Measurements from ENCODE around the gene SIK2. TPM values are rescaled to one million over a fixed set of nuclear protein-coding genes. Genes with fewer than 3 reads are reported as not detected.

The SIK2 gene
- total RNA-seq, 1 donor from 2014 or later = 16.3 TPM

- Mint-ChIP-seq H3K4me1 (no peaks in the 10 kb centered on the region), H3K36me3 (peaks cover 25% of the 10 kb centered on the region), H3K27me3 (ENCODE audit: insufficient read depth, low read depth) (no peaks in the 10 kb centered on the region), H3K27ac (no peak overlapping the region), H3K9me3 (no peaks in the 10 kb centered on the region), H3K4me3 (no peak overlapping the region)
- H3K27ac ChIP-seq = no peak overlapping the region
- no peaks in the 10 kb centered on the region for H3F3A ChIP-seq (ENCODE audit: low read depth)
- H4K20me1 ChIP-seq (ENCODE audit: low read depth) = no peaks in the 10 kb centered on the region
- no peak overlapping the region for H3K9ac ChIP-seq
- no peak overlapping the region for H3K4me3 ChIP-seq
- TF ChIP-seq EZH2 (IDR thresholded peaks at IDR 0.05) (no peak), EZH2phosphoT487 (IDR thresholded peaks at IDR 0.05) (no peak), CTCF (IDR thresholded peaks at IDR 0.05) (no peak)
- H3K27me3 ChIP-seq = no peaks in the 10 kb centered on the region
- DNase-seq (ENCODE audit: low spot score) = no peak
- no peaks in the 10 kb centered on the region for H3K79me2 ChIP-seq (ENCODE audit: low read depth)
- H3K36me3 ChIP-seq = no peaks in the 10 kb centered on the region
- H2AFZ ChIP-seq (replicated peaks) = no peak overlapping the region
- H3K4me1 ChIP-seq = no peaks in the 10 kb centered on the region
- no peaks in the 10 kb centered on the region for H3K9me3 ChIP-seq (ENCODE audit: low read depth)
- no peak overlapping the region for H3K4me2 ChIP-seq
These were observed 101.3 kb downstream of the SIK2 start for GRCh38 chr11:111703576-111703975.

GRCh38 chr11:111707039-111707690, 104.9 kb downstream of the SIK2 start:
- no peak overlapping the region for H2AFZ ChIP-seq (replicated peaks)
- no peak overlapping the region for H3K4me3 Mint-ChIP-seq
- no peak overlapping the region for H3K4me3 ChIP-seq
- H3K36me3 ChIP-seq = no peaks in the 10 kb centered on the region
- peaks cover 32% of the 10 kb centered on the region for H3K36me3 Mint-ChIP-seq
- no peaks in the 10 kb centered on the region for H3K4me1 Mint-ChIP-seq
- no peak overlapping the region for H3K27ac ChIP-seq
- no peaks in the 10 kb centered on the region for H4K20me1 ChIP-seq (ENCODE audit: low read depth)
- no peak overlapping the region for H3K9ac ChIP-seq
- no peaks in the 10 kb centered on the region for H3K9me3 Mint-ChIP-seq
- no peaks in the 10 kb centered on the region for H3K4me1 ChIP-seq
- no peaks in the 10 kb centered on the region for H3K79me2 ChIP-seq (ENCODE audit: low read depth)
- no peaks in the 10 kb centered on the region for H3F3A ChIP-seq (ENCODE audit: low read depth)
- H3K27me3 Mint-ChIP-seq (ENCODE audit: insufficient read depth, low read depth) = no peaks in the 10 kb centered on the region
- no peaks in the 10 kb centered on the region for H3K9me3 ChIP-seq (ENCODE audit: low read depth)
- DNase-seq (ENCODE audit: low spot score) = no peak
- H3K4me2 ChIP-seq = no peak overlapping the region
- H3K27me3 ChIP-seq = no peaks in the 10 kb centered on the region
- TF ChIP-seq EZH2phosphoT487 (IDR thresholded peaks at IDR 0.05) = no peak
- TF ChIP-seq CTCF (IDR thresholded peaks at IDR 0.05) = no peak
- TF ChIP-seq EZH2 (IDR thresholded peaks at IDR 0.05) = no peak
- no peak overlapping the region for H3K27ac Mint-ChIP-seq

- no peak overlapping the region for H3K4me3 ChIP-seq
- H3K79me2 ChIP-seq (ENCODE audit: low read depth) = no peaks in the 10 kb centered on the region
- DNase-seq (ENCODE audit: low spot score) = no peak
- H3K9ac ChIP-seq = no peak overlapping the region
- no peaks in the 10 kb centered on the region for H3K4me1 Mint-ChIP-seq
- no peaks in the 10 kb centered on the region for H3K27me3 Mint-ChIP-seq (ENCODE audit: insufficient read depth, low read depth)
- H3K4me3 Mint-ChIP-seq = no peak overlapping the region
- TF ChIP-seq EZH2phosphoT487 (IDR thresholded peaks at IDR 0.05) (no peak), EZH2 (IDR thresholded peaks at IDR 0.05) (no peak), CTCF (IDR thresholded peaks at IDR 0.05) (no peak)
- no peaks in the 10 kb centered on the region for H3K4me1 ChIP-seq
- H4K20me1 ChIP-seq (ENCODE audit: low read depth) = no peaks in the 10 kb centered on the region
- no peak overlapping the region for H2AFZ ChIP-seq (replicated peaks)
- H3F3A ChIP-seq (ENCODE audit: low read depth) = no peaks in the 10 kb centered on the region
- H3K4me2 ChIP-seq = no peak overlapping the region
- H3K27ac ChIP-seq = no peak overlapping the region
- no peak overlapping the region for H3K27ac Mint-ChIP-seq
- H3K36me3 ChIP-seq = no peaks in the 10 kb centered on the region
- no peaks in the 10 kb centered on the region for H3K9me3 Mint-ChIP-seq
- H3K36me3 Mint-ChIP-seq = peaks cover 37% of the 10 kb centered on the region
- H3K9me3 ChIP-seq (ENCODE audit: low read depth) = no peaks in the 10 kb centered on the region
- H3K27me3 ChIP-seq = no peaks in the 10 kb centered on the region
These were observed 105.4 kb downstream of the SIK2 start for GRCh38 chr11:111707691-111708067.
